MM.1S (cell line): ENCODE data around the gene MVB12A.

Experiments
- DNase-seq: peaks from one replicate; pipeline ENCODE4 v3.0.0-alpha.2; 2015
- H2AFZ ChIP-seq: fragments of 300-600 bp; sonication (generic); 2 replicates; pipeline ENCODE4 v1.6.0; 2016; ENCODE audit warnings: antibody characterized with exemption, low read length
- H3F3A ChIP-seq: fragments of 300-600 bp; sonication (generic); 2 replicates; pipeline ENCODE4 v1.6.1; 2016; ENCODE audit warnings: mild to moderate bottlenecking, antibody characterized with exemption, low read length, moderate library complexity, mixed read lengths; ENCODE audit not compliant: insufficient read depth
- H3K27ac ChIP-seq: fragments of 300-600 bp; sonication (generic); 2 replicates; pipeline ENCODE4 v1.5.1; 2016; ENCODE audit warnings: mild to moderate bottlenecking, low read length
- H3K27me3 ChIP-seq: fragments of 300-600 bp; sonication (generic); replicated peaks from 2 replicates; pipeline ENCODE4 v1.6.0; 2016; ENCODE audit warnings: low read length; ENCODE audit not compliant: insufficient read depth
- H3K36me3 ChIP-seq: fragments of 300-600 bp; sonication (generic); replicated peaks from 2 replicates; pipeline ENCODE4 v1.6.1; 2016; ENCODE audit warnings: mild to moderate bottlenecking, low read length, mixed read lengths; ENCODE audit not compliant: insufficient read depth
- H3K4me1 ChIP-seq: fragments of 300-600 bp; sonication (generic); 2 replicates; pipeline ENCODE4 v1.6.1; 2016; ENCODE audit warnings: low read length, mixed read lengths
- H3K4me2 ChIP-seq: fragments of 300-600 bp; sonication (generic); 2 replicates; pipeline ENCODE4 v1.6.0; 2016; ENCODE audit warnings: low read depth, low read length
- H3K4me3 ChIP-seq: fragments of 300-600 bp; sonication (generic); 2 replicates; pipeline ENCODE4 v1.5.1; 2016; ENCODE audit warnings: low read length, mixed read lengths
- H3K79me2 ChIP-seq: fragments of 300-600 bp; sonication (generic); 2 replicates; pipeline ENCODE4 v1.6.1; 2016; ENCODE audit warnings: mixed run types, low read length, mixed read lengths
- H3K9ac ChIP-seq: fragments of 300-600 bp; sonication (generic); 2 replicates; pipeline ENCODE4 v1.6.1; 2016; ENCODE audit warnings: low read length, mixed read lengths
- H3K9me2 ChIP-seq: fragments of 300-600 bp; sonication (generic); replicated peaks from 2 replicates; pipeline ENCODE4 v1.6.1; 2016; ENCODE audit warnings: mild to moderate bottlenecking, low read length, mixed read lengths; ENCODE audit not compliant: insufficient read depth
- H3K9me3 ChIP-seq: fragments of 300-600 bp; sonication (generic); replicated peaks from 2 replicates; pipeline ENCODE4 v1.6.1; 2016; ENCODE audit warnings: mild to moderate bottlenecking, low read length, mixed read lengths; ENCODE audit not compliant: insufficient read depth
- H4K20me1 ChIP-seq: fragments of 300-600 bp; sonication (generic); 2 replicates; pipeline ENCODE4 v1.6.1; 2016; ENCODE audit warnings: mild to moderate bottlenecking, low read length, moderate library complexity, mixed read lengths; ENCODE audit not compliant: insufficient read depth
- EZH2 ChIP-seq: fragments of 300-600 bp; sonication (generic); optimal IDR thresholded peaks from 2 replicates; pipeline ENCODE3; 2017; ENCODE audit warnings: low read depth, mild to moderate bottlenecking, antibody characterized with exemption, low read length, mixed read lengths
- EZH2phosphoT487 ChIP-seq: fragments of 300-600 bp; sonication (generic); IDR thresholded peaks from 2 replicates; pipeline ENCODE4 v1.6.1; 2018; ENCODE audit warnings: antibody characterized with exemption, low read length
- TF ChIP-seq, protein P1 (sequence below): fragments of 300-600 bp; sonication (generic); IDR thresholded peaks from 2 replicates; pipeline ENCODE4 v1.5.1; 2016; ENCODE audit warnings: antibody characterized with exemption, low read length, mixed read lengths

The MVB12A gene

GRCh38 chr19:17458970-17459369 lies 39.1 kb downstream of the MVB12A start:
- no peak overlapping the region for H3K4me3 ChIP-seq

GRCh38 chr19:17460372-17461230 lies 40.8 kb downstream of the MVB12A start, which contains the start of gene NXNL1:
NXNL1 (minus strand) TSS chr19:17460926; CDS start chr19:17460869, 57 bp downstream.
- Histone ChIP-seq H3K79me2 (no peaks in the 10 kb centered on the region), H3F3A (no peaks in the 10 kb centered on the region), H3K27ac (no peak within 1 kb of the TSS), H3K4me3 (no peak within 1 kb of the TSS), H3K4me2 (no peak within 1 kb of the TSS), H2AFZ (no peak within 1 kb of the TSS), H3K9me3 (no peaks in the 10 kb centered on the region), H3K36me3 (no peaks in the 10 kb centered on the region), H4K20me1 (no peaks in the 10 kb centered on the region), H3K4me1 (peaks cover 5% of the 10 kb centered on the region; the same call in 1 of the 2 replicates), H3K9me2 (no peaks in the 10 kb centered on the region), H3K27me3 (peaks cover 71% of the 10 kb centered on the region), H3K9ac (no peak within 1 kb of the TSS)
- TF ChIP-seq EZH2phosphoT487 (no peak), EZH2 (no peak)
- TF ChIP-seq, protein P1, sequence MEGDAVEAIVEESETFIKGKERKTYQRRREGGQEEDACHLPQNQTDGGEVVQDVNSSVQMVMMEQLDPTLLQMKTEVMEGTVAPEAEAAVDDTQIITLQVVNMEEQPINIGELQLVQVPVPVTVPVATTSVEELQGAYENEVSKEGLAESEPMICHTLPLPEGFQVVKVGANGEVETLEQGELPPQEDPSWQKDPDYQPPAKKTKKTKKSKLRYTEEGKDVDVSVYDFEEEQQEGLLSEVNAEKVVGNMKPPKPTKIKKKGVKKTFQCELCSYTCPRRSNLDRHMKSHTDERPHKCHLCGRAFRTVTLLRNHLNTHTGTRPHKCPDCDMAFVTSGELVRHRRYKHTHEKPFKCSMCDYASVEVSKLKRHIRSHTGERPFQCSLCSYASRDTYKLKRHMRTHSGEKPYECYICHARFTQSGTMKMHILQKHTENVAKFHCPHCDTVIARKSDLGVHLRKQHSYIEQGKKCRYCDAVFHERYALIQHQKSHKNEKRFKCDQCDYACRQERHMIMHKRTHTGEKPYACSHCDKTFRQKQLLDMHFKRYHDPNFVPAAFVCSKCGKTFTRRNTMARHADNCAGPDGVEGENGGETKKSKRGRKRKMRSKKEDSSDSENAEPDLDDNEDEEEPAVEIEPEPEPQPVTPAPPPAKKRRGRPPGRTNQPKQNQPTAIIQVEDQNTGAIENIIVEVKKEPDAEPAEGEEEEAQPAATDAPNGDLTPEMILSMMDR = no peak
- no peak for DNase-seq

More at GRCh38 chr19:17458970-17459369, 39.1 kb downstream of the MVB12A start:
- Histone ChIP-seq H3F3A (no peaks in the 10 kb centered on the region), H3K4me2 (no peak overlapping the region), H3K27me3 (peaks cover 66% of the 10 kb centered on the region), H4K20me1 (no peaks in the 10 kb centered on the region), H3K9ac (no peak overlapping the region), H3K9me2 (no peaks in the 10 kb centered on the region), H3K27ac (no peak overlapping the region), H3K79me2 (no peaks in the 10 kb centered on the region), H2AFZ (no peak overlapping the region), H3K4me1 (peaks cover 5% of the 10 kb centered on the region; the same call in 1 of the 2 replicates), H3K9me3 (no peaks in the 10 kb centered on the region), H3K36me3 (no peaks in the 10 kb centered on the region)
- TF ChIP-seq EZH2phosphoT487 = no peak
- TF ChIP-seq, protein P1 = no peak
- no peak for TF ChIP-seq EZH2
- no peak for DNase-seq

DNA sequence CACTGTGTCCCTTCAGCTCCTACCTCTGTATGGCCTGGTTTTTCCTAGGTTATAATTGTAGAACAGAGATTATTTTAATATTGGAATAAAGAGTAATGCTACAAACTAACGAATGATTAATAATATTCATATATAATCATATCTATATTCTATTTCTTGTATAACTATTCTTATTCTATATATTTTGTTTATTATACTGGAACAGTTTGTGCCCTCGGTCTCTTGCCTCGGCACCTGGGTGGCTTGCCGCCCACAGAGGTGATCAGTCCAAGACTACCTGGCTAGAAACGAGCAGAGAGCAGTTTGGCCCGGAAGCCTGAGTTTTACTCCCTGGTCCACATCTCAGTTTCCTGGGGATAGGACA lies 46.6 kb downstream of the MVB12A start:
- H2AFZ ChIP-seq = no peak overlapping the region
- 0 out of 2 replicates have a peak, but pooled peaks cover 4% of the 10 kb centered on the region for H3K4me1 ChIP-seq
- no peaks in the 10 kb centered on the region for H3K36me3 ChIP-seq
- TF ChIP-seq, protein P1 = no peak
- no peak for TF ChIP-seq EZH2phosphoT487
- TF ChIP-seq EZH2 = no peak
- no peaks in the 10 kb centered on the region for H4K20me1 ChIP-seq
- no peak overlapping the region for H3K4me2 ChIP-seq
- no peaks in the 10 kb centered on the region for H3K9me2 ChIP-seq
- no peak overlapping the region for H3K4me3 ChIP-seq
- no peaks in the 10 kb centered on the region for H3K9me3 ChIP-seq
- H3K27me3 ChIP-seq = peaks cover 49% of the 10 kb centered on the region
- DNase-seq = no peak
- no peak overlapping the region for H3K27ac ChIP-seq
- no peaks in the 10 kb centered on the region for H3K79me2 ChIP-seq
- H3F3A ChIP-seq = no peaks in the 10 kb centered on the region
- no peak overlapping the region for H3K9ac ChIP-seq
